ENCODE data around the gene TBC1D7. TPM values are rescaled to one million over a fixed set of nuclear protein-coding genes. Genes with fewer than 3 reads are reported as not detected.

Gene TBC1D7
- total and polyA plus RNA-seq, 10 donors: 10.9 to 20.9 (median 15.7) TPM

GRCh38 chr6:13339863-13340630, 11.7 kb upstream of the TBC1D7 start:
- Histone ChIP-seq H3K27ac (no peak overlapping the region), H3K4me1 (peaks cover 4 to 49% (median 17%) of the 10 kb centered on the region in 6 donors), H3K4me3 (no peak overlapping the region), H3K27me3 (replicated peaks in 1 of 7) (no peaks in the 10 kb centered on the region), H3K9me3 (peaks cover 0 to 11% (median 4%) of the 10 kb centered on the region in 8 donors), H3K36me3 (no peaks in the 10 kb centered on the region)
- TF ChIP-seq CTCF (IDR thresholded peaks at IDR 0.05 in 8 of 11, conservative IDR thresholded peaks at IDR 0.05 in 3 of 11) (no peak), POLR2A (IDR thresholded peaks at IDR 0.05) (no peak), POLR2AphosphoS5 (IDR thresholded peaks at IDR 0.05) (no peak)
- intact Hi-C loops (cut with DNase I; ENCODE audit: low total_unique reads): loop anchor here (10.0 kb wide), 3 partner anchors 45 to 145 kb away; partner anchors contain the start of gene GFOD1
- no peak for DNase-seq
- WGBS, 5 donors: 51 to 62% (median 60%) methylated on average over 8 of the region's 8 CpGs

GRCh38 chr6:13338038-13338437, 9.7 kb upstream of the TBC1D7 start:
- TF ChIP-seq POLR2AphosphoS5 (IDR thresholded peaks at IDR 0.05): no peak
- TF ChIP-seq POLR2A (IDR thresholded peaks at IDR 0.05): no peak
- no peak for TF ChIP-seq CTCF (IDR thresholded peaks at IDR 0.05 in 8 of 11, conservative IDR thresholded peaks at IDR 0.05 in 3 of 11)
- Histone ChIP-seq H3K27ac (peak overlapping the region in 5 of 8 donors; percentile 17 to 72 (median 59)), H3K4me1 (peaks cover 4 to 49% (median 17%) of the 10 kb centered on the region in 6 donors), H3K36me3 (no peaks in the 10 kb centered on the region), H3K9me3 (peaks cover 0 to 11% (median 4%) of the 10 kb centered on the region in 8 donors), H3K27me3 (replicated peaks in 1 of 7) (no peaks in the 10 kb centered on the region), H3K4me3 (peak overlapping the region in 1 of 8 donors; percentile 6)
- DNase-seq: no peak
- intact Hi-C loops (cut with DNase I; ENCODE audit: low total_unique reads): loop anchor here (10.0 kb wide), 3 partner anchors 47 to 147 kb away; partner anchors contain the start of gene GFOD1
- WGBS, 5 donors: 43 to 63% (median 55%) methylated on average over 5 of the region's 5 CpGs

GRCh38 chr6:13336553-13336952, 8.2 kb upstream of the TBC1D7 start:
- 30 to 37% (median 33%) methylated on average over 11 of the region's 11 CpGs for WGBS, 5 donors
- no peaks in the 10 kb centered on the region for H3K36me3 ChIP-seq
- TF ChIP-seq POLR2AphosphoS5 (IDR thresholded peaks at IDR 0.05) (peak in 1 of 3 donors; percentile 36), CTCF (IDR thresholded peaks at IDR 0.05 in 8 of 11, conservative IDR thresholded peaks at IDR 0.05 in 3 of 11) (peak; percentile 76 to 98 (median 91)), POLR2A (IDR thresholded peaks at IDR 0.05) (no peak)
- peaks cover 0 to 2% (median 0%) of the 10 kb centered on the region in 8 donors for H3K9me3 ChIP-seq
- intact Hi-C loops (cut with DNase I; ENCODE audit: low total_unique reads): loop anchor here (2.0 to 10.0 kb wide), 4 partner anchors 48 to 202 kb away; partner anchors contain the start of gene GFOD1
- peaks cover 4 to 55% (median 17%) of the 10 kb centered on the region in 6 donors for H3K4me1 ChIP-seq
- DNase-seq: peak; percentile 87
- no peaks in the 10 kb centered on the region for H3K27me3 ChIP-seq (replicated peaks in 1 of 7)
- H3K4me3 ChIP-seq: no peak overlapping the region
- peak overlapping the region in 1 of 8 donors; percentile 16 for H3K27ac ChIP-seq

GRCh38 chr6:13334953-13335352, 6.6 kb upstream of the TBC1D7 start:
- WGBS, 5 donors: 27 to 49% (median 41%) methylated on average over 3 of the region's 3 CpGs
- H3K36me3 ChIP-seq: no peaks in the 10 kb centered on the region
- TF ChIP-seq CTCF (IDR thresholded peaks at IDR 0.05 in 8 of 11, conservative IDR thresholded peaks at IDR 0.05 in 3 of 11): no peak
- TF ChIP-seq POLR2AphosphoS5 (IDR thresholded peaks at IDR 0.05): peak in 1 of 3 donors; percentile 7
- H3K9me3 ChIP-seq: no peaks in the 10 kb centered on the region
- intact Hi-C loops (cut with DNase I; ENCODE audit: low total_unique reads): loop anchor here (10.0 kb wide), 3 partner anchors 50 to 150 kb away; partner anchors contain the start of gene GFOD1
- H3K4me3 ChIP-seq: no peak overlapping the region
- H3K27me3 ChIP-seq (replicated peaks in 1 of 7): no peaks in the 10 kb centered on the region
- no peak for DNase-seq
- H3K4me1 ChIP-seq: peaks cover 4 to 46% (median 13%) of the 10 kb centered on the region in 6 donors
- H3K27ac ChIP-seq: no peak overlapping the region
